ENCODE data around the gene MMP2.
A peak's percentile ranks its signal among the peaks of the same experiment; 100 is the strongest.

GRCh38 chr16:55494994-55495421, 16.0 kb downstream of the MMP2 start:
- TF ChIP-seq, protein P1, sequence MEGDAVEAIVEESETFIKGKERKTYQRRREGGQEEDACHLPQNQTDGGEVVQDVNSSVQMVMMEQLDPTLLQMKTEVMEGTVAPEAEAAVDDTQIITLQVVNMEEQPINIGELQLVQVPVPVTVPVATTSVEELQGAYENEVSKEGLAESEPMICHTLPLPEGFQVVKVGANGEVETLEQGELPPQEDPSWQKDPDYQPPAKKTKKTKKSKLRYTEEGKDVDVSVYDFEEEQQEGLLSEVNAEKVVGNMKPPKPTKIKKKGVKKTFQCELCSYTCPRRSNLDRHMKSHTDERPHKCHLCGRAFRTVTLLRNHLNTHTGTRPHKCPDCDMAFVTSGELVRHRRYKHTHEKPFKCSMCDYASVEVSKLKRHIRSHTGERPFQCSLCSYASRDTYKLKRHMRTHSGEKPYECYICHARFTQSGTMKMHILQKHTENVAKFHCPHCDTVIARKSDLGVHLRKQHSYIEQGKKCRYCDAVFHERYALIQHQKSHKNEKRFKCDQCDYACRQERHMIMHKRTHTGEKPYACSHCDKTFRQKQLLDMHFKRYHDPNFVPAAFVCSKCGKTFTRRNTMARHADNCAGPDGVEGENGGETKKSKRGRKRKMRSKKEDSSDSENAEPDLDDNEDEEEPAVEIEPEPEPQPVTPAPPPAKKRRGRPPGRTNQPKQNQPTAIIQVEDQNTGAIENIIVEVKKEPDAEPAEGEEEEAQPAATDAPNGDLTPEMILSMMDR (CRISPR knock-in tag; IDR thresholded peaks at IDR 0.05) = peak; percentile 64
- TF ChIP-seq SRF (IDR thresholded peaks at IDR 0.05; ENCODE audit: low read depth, low read length) = no peak
- TF ChIP-seq JARID2 (CRISPR knock-in tag; IDR thresholded peaks at IDR 0.05; ENCODE audit: insufficient replicate concordance) = no peak
- TF ChIP-seq, protein P2, sequence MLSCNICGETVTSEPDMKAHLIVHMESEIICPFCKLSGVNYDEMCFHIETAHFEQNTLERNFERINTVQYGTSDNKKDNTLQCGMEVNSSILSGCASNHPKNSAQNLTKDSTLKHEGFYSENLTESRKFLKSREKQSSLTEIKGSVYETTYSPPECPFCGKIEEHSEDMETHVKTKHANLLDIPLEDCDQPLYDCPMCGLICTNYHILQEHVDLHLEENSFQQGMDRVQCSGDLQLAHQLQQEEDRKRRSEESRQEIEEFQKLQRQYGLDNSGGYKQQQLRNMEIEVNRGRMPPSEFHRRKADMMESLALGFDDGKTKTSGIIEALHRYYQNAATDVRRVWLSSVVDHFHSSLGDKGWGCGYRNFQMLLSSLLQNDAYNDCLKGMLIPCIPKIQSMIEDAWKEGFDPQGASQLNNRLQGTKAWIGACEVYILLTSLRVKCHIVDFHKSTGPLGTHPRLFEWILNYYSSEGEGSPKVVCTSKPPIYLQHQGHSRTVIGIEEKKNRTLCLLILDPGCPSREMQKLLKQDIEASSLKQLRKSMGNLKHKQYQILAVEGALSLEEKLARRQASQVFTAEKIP (CRISPR knock-in tag; IDR thresholded peaks at IDR 0.05; ENCODE audit: borderline replicate concordance) = no peak
- TF ChIP-seq ZBTB26 (CRISPR knock-in tag; IDR thresholded peaks at IDR 0.05; ENCODE audit: borderline replicate concordance) = no peak
- no peak for TF ChIP-seq DBP (CRISPR knock-in tag; IDR thresholded peaks at IDR 0.05; ENCODE audit: not compliant biosample characterization)
- no peak for TF ChIP-seq REST (IDR thresholded peaks at IDR 0.05; ENCODE audit: borderline replicate concordance in 1 of 2, low read depth in 1 of 2, low read length in 2 of 2)
- TF ChIP-seq CBX2 (IDR thresholded peaks at IDR 0.05; ENCODE audit: low read depth, low read length) = no peak
- no peak for TF ChIP-seq CBX2 (CRISPR knock-in tag; IDR thresholded peaks at IDR 0.05; ENCODE audit: low read depth)

Measured in HepG2 (cell line).